ENCODE data around the gene TBCA. TPM values are rescaled to one million over a fixed set of nuclear protein-coding genes. Genes with fewer than 3 reads are reported as not detected.

TBCA gene
- total RNA-seq, 2 experiments from 2014 or later = 156 to 178 TPM

GRCh38 chr5:77781076-77781475 lies 4.9 kb upstream of the TBCA start:
- no peak overlapping the region for H3K4me3 Mint-ChIP-seq
- CTCF ChIA-PET = interaction anchor here (1.0 kb wide), 1 partner anchor 150 kb away, joined by 3 read pairs; no protein-coding TSS in a partner anchor
- H3K36me3 Mint-ChIP-seq = no peaks in the 10 kb centered on the region
- peaks cover 21% of the 10 kb centered on the region for H3K4me1 Mint-ChIP-seq
- no peaks in the 10 kb centered on the region for H3K9me3 Mint-ChIP-seq (ENCODE audit: low read depth)
- DNase-seq (no peak), ATAC-seq (no peak)
- no peaks in the 10 kb centered on the region for H3K27me3 Mint-ChIP-seq
- no peak overlapping the region for H3K27ac Mint-ChIP-seq

- DNase-seq (no peak), ATAC-seq (no peak)
- Mint-ChIP-seq H3K4me3 (no peak overlapping the region), H3K27ac (no peak overlapping the region), H3K4me1 (peaks cover 33% of the 10 kb centered on the region), H3K36me3 (peaks cover 4% of the 10 kb centered on the region), H3K27me3 (no peaks in the 10 kb centered on the region), H3K9me3 (ENCODE audit: low read depth) (no peaks in the 10 kb centered on the region)
- CTCF ChIA-PET = interaction anchor here (0.9 to 1.6 kb wide), 2 partner anchors 9 to 14 kb away, joined by 3 read pairs; no protein-coding TSS in a partner anchor
These were observed 2.8 kb upstream of the TBCA start for GRCh38 chr5:77778881-77779438.

GRCh38 chr5:77778398-77778797 lies 2.3 kb upstream of the TBCA start:
- H3K27ac Mint-ChIP-seq = no peak overlapping the region
- peaks cover 4% of the 10 kb centered on the region for H3K36me3 Mint-ChIP-seq
- CTCF ChIA-PET = interaction anchor here (1.6 kb wide), 1 partner anchor 13 kb away, joined by 3 read pairs; no protein-coding TSS in a partner anchor
- H3K9me3 Mint-ChIP-seq (ENCODE audit: low read depth) = no peaks in the 10 kb centered on the region
- ATAC-seq (no peak), DNase-seq (no peak)
- no peak overlapping the region for H3K4me3 Mint-ChIP-seq
- peaks cover 39% of the 10 kb centered on the region for H3K4me1 Mint-ChIP-seq
- H3K27me3 Mint-ChIP-seq = no peaks in the 10 kb centered on the region

- Mint-ChIP-seq H3K36me3 (peaks cover 5% of the 10 kb centered on the region), H3K27me3 (no peaks in the 10 kb centered on the region), H3K27ac (no peak overlapping the region), H3K4me1 (peaks cover 44% of the 10 kb centered on the region), H3K4me3 (no peak overlapping the region), H3K9me3 (ENCODE audit: low read depth) (no peaks in the 10 kb centered on the region)
- CTCF ChIA-PET = no interaction called here
- ATAC-seq (no peak), DNase-seq (no peak)
These were observed 1.8 kb upstream of the TBCA start for GRCh38 chr5:77777911-77778310.

- no peaks in the 10 kb centered on the region for H3K9me3 Mint-ChIP-seq (ENCODE audit: low read depth)
- H3K4me1 Mint-ChIP-seq = peaks cover 45% of the 10 kb centered on the region
- H3K4me3 Mint-ChIP-seq = no peak overlapping the region
- peaks cover 6% of the 10 kb centered on the region for H3K36me3 Mint-ChIP-seq
- no peak for DNase-seq
- no peak overlapping the region for H3K27ac Mint-ChIP-seq
- CTCF ChIA-PET = interaction anchor here (0.6 kb wide), 1 partner anchor 10 kb away, joined by 3 read pairs; no protein-coding TSS in a partner anchor
- ATAC-seq = no peak
- H3K27me3 Mint-ChIP-seq = no peaks in the 10 kb centered on the region
These were observed 1.2 kb upstream of the TBCA start for GRCh38 chr5:77777281-77777892.

GRCh38 chr5:77776554-77777206 lies 541 bp upstream of the TBCA start:
- no peaks in the 10 kb centered on the region for H3K27me3 Mint-ChIP-seq

GRCh38 chr5:77774981-77775789 lies 954 bp downstream of the TBCA start:
- H3K4me1 Mint-ChIP-seq = peaks cover 56% of the 10 kb centered on the region
- peaks cover 19% of the 10 kb centered on the region for H3K36me3 Mint-ChIP-seq
- H3K27ac Mint-ChIP-seq = peak overlapping the region; percentile 95
- CTCF ChIA-PET = no interaction called here
- H3K27me3 Mint-ChIP-seq = no peaks in the 10 kb centered on the region
- DNase-seq = peak; percentile 68
- peak overlapping the region; percentile 90 for H3K4me3 Mint-ChIP-seq
- no peaks in the 10 kb centered on the region for H3K9me3 Mint-ChIP-seq (ENCODE audit: low read depth)
- ATAC-seq = peak; percentile 24

More at GRCh38 chr5:77776554-77777206, 541 bp upstream of the TBCA start:
- H3K36me3 Mint-ChIP-seq = peaks cover 11% of the 10 kb centered on the region
- DNase-seq (no peak), ATAC-seq (no peak)
- no peaks in the 10 kb centered on the region for H3K9me3 Mint-ChIP-seq (ENCODE audit: low read depth)
- CTCF ChIA-PET = interaction anchor here (0.6 kb wide), 1 partner anchor 11 kb away, joined by 3 read pairs; no protein-coding TSS in a partner anchor
- peaks cover 49% of the 10 kb centered on the region for H3K4me1 Mint-ChIP-seq
- H3K27ac Mint-ChIP-seq = peak overlapping the region; percentile 95
- peak overlapping the region; percentile 90 for H3K4me3 Mint-ChIP-seq

- Mint-ChIP-seq H3K4me1 (peaks cover 57% of the 10 kb centered on the region), H3K27ac (no peak overlapping the region), H3K9me3 (ENCODE audit: low read depth) (no peaks in the 10 kb centered on the region), H3K4me3 (peak overlapping the region; percentile 90), H3K36me3 (peaks cover 26% of the 10 kb centered on the region), H3K27me3 (no peaks in the 10 kb centered on the region)
- DNase-seq (no peak), ATAC-seq (no peak)
- CTCF ChIA-PET = no interaction called here
These were observed 2.3 kb downstream of the TBCA start for GRCh38 chr5:77773734-77774280.

DNA sequence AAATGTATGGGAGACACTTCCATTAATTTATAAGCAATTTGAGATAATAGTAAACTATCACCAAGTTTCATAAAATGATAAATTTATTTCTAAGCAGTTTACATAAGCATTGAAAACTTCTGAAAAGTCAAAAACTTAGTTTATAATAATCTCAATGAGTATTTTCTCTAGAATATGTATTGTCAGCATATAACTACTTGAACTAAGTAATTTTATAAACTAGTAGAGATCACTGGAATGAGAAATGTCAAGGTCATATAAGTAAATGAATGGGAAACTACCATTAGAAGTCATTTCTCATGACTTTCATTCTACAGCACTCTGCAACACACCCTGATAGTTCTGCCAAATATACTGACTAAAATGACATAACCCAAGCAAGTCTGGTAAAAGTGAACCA lies 3.4 kb downstream of the TBCA start:
- H3K4me3 Mint-ChIP-seq = no peak overlapping the region
- H3K36me3 Mint-ChIP-seq = peaks cover 30% of the 10 kb centered on the region
- no peaks in the 10 kb centered on the region for H3K9me3 Mint-ChIP-seq (ENCODE audit: low read depth)
- peaks cover 49% of the 10 kb centered on the region for H3K4me1 Mint-ChIP-seq
- H3K27me3 Mint-ChIP-seq = no peaks in the 10 kb centered on the region
- no peak overlapping the region for H3K27ac Mint-ChIP-seq
- CTCF ChIA-PET = no interaction called here
- ATAC-seq (no peak), DNase-seq (no peak)

GRCh38 chr5:77771452-77771851 lies 4.7 kb downstream of the TBCA start:
- no peak overlapping the region for H3K27ac Mint-ChIP-seq

GRCh38 chr5:77770293-77771005 lies 5.7 kb downstream of the TBCA start:
- peaks cover 44% of the 10 kb centered on the region for H3K36me3 Mint-ChIP-seq
- no peak overlapping the region for H3K4me3 Mint-ChIP-seq

More at GRCh38 chr5:77771452-77771851, 4.7 kb downstream of the TBCA start:
- Mint-ChIP-seq H3K4me3 (no peak overlapping the region), H3K36me3 (peaks cover 40% of the 10 kb centered on the region), H3K9me3 (ENCODE audit: low read depth) (no peaks in the 10 kb centered on the region), H3K4me1 (peaks cover 43% of the 10 kb centered on the region), H3K27me3 (no peaks in the 10 kb centered on the region)
- no peak for DNase-seq
- no peak for ATAC-seq
- CTCF ChIA-PET = no interaction called here

DNA sequence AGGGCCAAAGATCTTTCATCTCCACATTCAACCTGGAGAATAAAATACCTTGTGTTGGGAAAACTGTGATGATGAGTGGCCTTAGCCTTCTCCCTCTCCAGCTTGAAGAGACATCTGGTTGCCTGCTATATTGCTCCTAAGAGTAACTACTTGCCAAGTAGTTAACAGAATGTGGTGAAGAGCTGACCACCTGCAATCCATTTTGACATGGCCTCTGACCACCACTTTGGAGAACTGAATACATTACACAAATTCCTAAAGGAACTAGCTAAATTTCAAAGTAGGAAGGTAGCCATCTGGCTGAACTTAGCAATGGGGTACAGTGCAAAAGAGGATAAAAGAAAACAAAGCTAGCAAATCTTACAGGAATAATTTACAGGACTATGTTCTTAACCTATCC lies 7.2 kb downstream of the TBCA start:
- Mint-ChIP-seq H3K27me3 (no peaks in the 10 kb centered on the region), H3K4me3 (no peak overlapping the region), H3K27ac (no peak overlapping the region), H3K36me3 (peaks cover 46% of the 10 kb centered on the region), H3K9me3 (ENCODE audit: low read depth) (no peaks in the 10 kb centered on the region), H3K4me1 (peaks cover 33% of the 10 kb centered on the region)
- no peak for DNase-seq
- ATAC-seq = no peak
- CTCF ChIA-PET = no interaction called here

More at GRCh38 chr5:77770293-77771005, 5.7 kb downstream of the TBCA start:
- Mint-ChIP-seq H3K9me3 (ENCODE audit: low read depth) (no peaks in the 10 kb centered on the region), H3K4me1 (peaks cover 44% of the 10 kb centered on the region), H3K27ac (no peak overlapping the region), H3K27me3 (no peaks in the 10 kb centered on the region)
- no peak for DNase-seq
- CTCF ChIA-PET = interaction anchor here (1.0 kb wide), 1 partner anchor 9 kb away, joined by 3 read pairs; no protein-coding TSS in a partner anchor
- no peak for ATAC-seq
